SK-N-SH treated with all-trans-retinoic acid at 6 μM for 48 hours (cell line): ENCODE data around the gene PLIN1.

ENCODE experiments used
- ATAC-seq: fragments of 200-7000 bp; cut with Tn5 transposase; 3 replicates; pipeline ENCODE4 v1.9.1; 2020; ENCODE audit warnings: mild to moderate bottlenecking, moderate library complexity
- ARNTL ChIP-seq: fragments of 450-650 bp; formaldehyde crosslinking; IDR thresholded peaks from 2 replicates; pipeline ENCODE4 v1.5.0; 2020; ENCODE audit warnings: low read depth, mild to moderate bottlenecking, moderate library complexity, borderline replicate concordance
- BACH2 ChIP-seq: fragments of 250-450 bp; sonication (Bioruptor Pico); IDR thresholded peaks from 2 replicates; pipeline ENCODE4 v1.9.0; 2021; ENCODE audit warnings: mild to moderate bottlenecking, borderline replicate concordance
- CSDC2 ChIP-seq: fragments of 250-450 bp; sonication (Bioruptor Pico); IDR thresholded peaks from 2 replicates; pipeline ENCODE4 v1.5.0; 2020; ENCODE audit warnings: mild to moderate bottlenecking, moderate library complexity
- ESRRG ChIP-seq: fragments of 250-450 bp; sonication (Bioruptor Pico); IDR thresholded peaks from 2 replicates; pipeline ENCODE4 v1.6.1; 2021; ENCODE audit warnings: mild to moderate bottlenecking
- GLIS3 ChIP-seq: fragments of 250-450 bp; sonication (Bioruptor Pico); IDR thresholded peaks from 2 replicates; pipeline ENCODE4 v1.5.0; 2020; ENCODE audit warnings: mild to moderate bottlenecking, moderate library complexity
- ISL1 ChIP-seq: fragments of 250-450 bp; sonication (Bioruptor Pico); IDR thresholded peaks from 2 replicates; pipeline ENCODE4 v2.1.2; 2022; ENCODE audit warnings: mild to moderate bottlenecking, moderate library complexity
- OSR1 ChIP-seq: fragments of 250-450 bp; sonication (Bioruptor Pico); IDR thresholded peaks from 2 replicates; pipeline ENCODE4 v1.8.0; 2022; ENCODE audit warnings: moderate library complexity, mild to moderate bottlenecking, inconsistent platforms
- POU6F1 ChIP-seq: fragments of 250-450 bp; sonication (Bioruptor Pico); IDR thresholded peaks from 2 replicates; pipeline ENCODE4 v1.8.0; 2021; ENCODE audit warnings: low read depth, mild to moderate bottlenecking, moderate library complexity, borderline replicate concordance
- PPARA ChIP-seq: fragments of 250-450 bp; sonication (Bioruptor Pico); IDR thresholded peaks from 2 replicates; pipeline ENCODE4 v1.5.0; 2020; ENCODE audit warnings: mild to moderate bottlenecking, borderline replicate concordance
- RARB ChIP-seq: fragments of 250-450 bp; sonication (Bioruptor Pico); IDR thresholded peaks from 2 replicates; pipeline ENCODE4 v1.8.0; 2021; ENCODE audit warnings: mild to moderate bottlenecking, moderate library complexity
- TCF4 ChIP-seq: fragments of 250-450 bp; sonication (Bioruptor Pico); IDR thresholded peaks from 2 replicates; pipeline ENCODE4 v1.8.0; 2021; ENCODE audit warnings: mild to moderate bottlenecking, moderate library complexity, borderline replicate concordance
- TOX ChIP-seq: fragments of 250-450 bp; sonication (Bioruptor Pico); IDR thresholded peaks from 2 replicates; pipeline ENCODE4 v1.8.0; 2021; ENCODE audit warnings: mild to moderate bottlenecking, moderate library complexity, borderline replicate concordance
- ZC3H10 ChIP-seq: fragments of 250-450 bp; sonication (Bioruptor Pico); IDR thresholded peaks from 2 replicates; pipeline ENCODE4 v1.5.1; 2021; ENCODE audit warnings: mild to moderate bottlenecking, moderate library complexity
- ZFP3 ChIP-seq: fragments of 250-450 bp; sonication (Bioruptor Pico); IDR thresholded peaks from 2 replicates; pipeline ENCODE4 v1.5.0; 2020; ENCODE audit warnings: mild to moderate bottlenecking, moderate library complexity
- ZFP30 ChIP-seq: fragments of 450-650 bp; formaldehyde crosslinking; IDR thresholded peaks from 2 replicates; pipeline ENCODE4 v1.5.0; 2022; ENCODE audit warnings: mild to moderate bottlenecking, moderate library complexity
- ZNF565 ChIP-seq: fragments of 450-650 bp; formaldehyde crosslinking; conservative IDR thresholded peaks from 2 replicates; pipeline ENCODE4 v1.5.0; 2020; ENCODE audit warnings: low read depth, mild to moderate bottlenecking, moderate library complexity
- ZNF70 ChIP-seq: fragments of 450-650 bp; formaldehyde crosslinking; IDR thresholded peaks from 2 replicates; pipeline ENCODE4 v1.5.0; 2020; ENCODE audit warnings: mild to moderate bottlenecking, moderate library complexity
- ZNF8 ChIP-seq: fragments of 450-650 bp; formaldehyde crosslinking; IDR thresholded peaks from 2 replicates; pipeline ENCODE4 v1.5.0; 2020; ENCODE audit warnings: mild to moderate bottlenecking, moderate library complexity
- TF ChIP-seq, protein P1 (sequence below): fragments of 250-450 bp; sonication (Bioruptor Pico); IDR thresholded peaks from 2 replicates; pipeline ENCODE4 v1.5.1; 2020; ENCODE audit warnings: low read depth, mild to moderate bottlenecking, moderate library complexity
- TF ChIP-seq, protein P2 (sequence below): fragments of 250-450 bp; sonication (Bioruptor Pico); IDR thresholded peaks from 2 replicates; pipeline ENCODE4 v1.5.0; 2020; ENCODE audit warnings: mild to moderate bottlenecking, moderate library complexity
- TF ChIP-seq, protein P3 (sequence below): fragments of 250-450 bp; sonication (Bioruptor Pico); IDR thresholded peaks from 2 replicates; pipeline ENCODE4 v1.8.0; 2020; ENCODE audit warnings: mild to moderate bottlenecking, moderate library complexity, borderline replicate concordance

PLIN1 gene

GRCh38 chr15:89647191-89647851 is 31.8 kb downstream of the PLIN1 start:
- ATAC-seq: peak; percentile 95
- TF ChIP-seq TOX (CRISPR knock-in tag): no peak
- TF ChIP-seq ZFP30 (CRISPR knock-in tag): no peak
- no peak for TF ChIP-seq POU6F1 (CRISPR knock-in tag)
- no peak for TF ChIP-seq ZC3H10 (CRISPR knock-in tag)
- TF ChIP-seq OSR1: no peak
- TF ChIP-seq, protein P1, sequence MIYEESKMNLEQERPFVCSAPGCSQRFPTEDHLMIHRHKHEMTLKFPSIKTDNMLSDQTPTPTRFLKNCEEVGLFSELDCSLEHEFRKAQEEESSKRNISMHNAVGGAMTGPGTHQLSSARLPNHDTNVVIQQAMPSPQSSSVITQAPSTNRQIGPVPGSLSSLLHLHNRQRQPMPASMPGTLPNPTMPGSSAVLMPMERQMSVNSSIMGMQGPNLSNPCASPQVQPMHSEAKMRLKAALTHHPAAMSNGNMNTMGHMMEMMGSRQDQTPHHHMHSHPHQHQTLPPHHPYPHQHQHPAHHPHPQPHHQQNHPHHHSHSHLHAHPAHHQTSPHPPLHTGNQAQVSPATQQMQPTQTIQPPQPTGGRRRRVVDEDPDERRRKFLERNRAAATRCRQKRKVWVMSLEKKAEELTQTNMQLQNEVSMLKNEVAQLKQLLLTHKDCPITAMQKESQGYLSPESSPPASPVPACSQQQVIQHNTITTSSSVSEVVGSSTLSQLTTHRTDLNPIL: no peak
- TF ChIP-seq BACH2 (CRISPR knock-in tag): no peak
- TF ChIP-seq, protein P2, sequence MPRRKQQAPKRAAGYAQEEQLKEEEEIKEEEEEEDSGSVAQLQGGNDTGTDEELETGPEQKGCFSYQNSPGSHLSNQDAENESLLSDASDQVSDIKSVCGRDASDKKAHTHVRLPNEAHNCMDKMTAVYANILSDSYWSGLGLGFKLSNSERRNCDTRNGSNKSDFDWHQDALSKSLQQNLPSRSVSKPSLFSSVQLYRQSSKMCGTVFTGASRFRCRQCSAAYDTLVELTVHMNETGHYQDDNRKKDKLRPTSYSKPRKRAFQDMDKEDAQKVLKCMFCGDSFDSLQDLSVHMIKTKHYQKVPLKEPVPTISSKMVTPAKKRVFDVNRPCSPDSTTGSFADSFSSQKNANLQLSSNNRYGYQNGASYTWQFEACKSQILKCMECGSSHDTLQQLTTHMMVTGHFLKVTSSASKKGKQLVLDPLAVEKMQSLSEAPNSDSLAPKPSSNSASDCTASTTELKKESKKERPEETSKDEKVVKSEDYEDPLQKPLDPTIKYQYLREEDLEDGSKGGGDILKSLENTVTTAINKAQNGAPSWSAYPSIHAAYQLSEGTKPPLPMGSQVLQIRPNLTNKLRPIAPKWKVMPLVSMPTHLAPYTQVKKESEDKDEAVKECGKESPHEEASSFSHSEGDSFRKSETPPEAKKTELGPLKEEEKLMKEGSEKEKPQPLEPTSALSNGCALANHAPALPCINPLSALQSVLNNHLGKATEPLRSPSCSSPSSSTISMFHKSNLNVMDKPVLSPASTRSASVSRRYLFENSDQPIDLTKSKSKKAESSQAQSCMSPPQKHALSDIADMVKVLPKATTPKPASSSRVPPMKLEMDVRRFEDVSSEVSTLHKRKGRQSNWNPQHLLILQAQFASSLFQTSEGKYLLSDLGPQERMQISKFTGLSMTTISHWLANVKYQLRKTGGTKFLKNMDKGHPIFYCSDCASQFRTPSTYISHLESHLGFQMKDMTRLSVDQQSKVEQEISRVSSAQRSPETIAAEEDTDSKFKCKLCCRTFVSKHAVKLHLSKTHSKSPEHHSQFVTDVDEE (CRISPR knock-in tag): no peak
- no peak for TF ChIP-seq ZNF70
- TF ChIP-seq PPARA: no peak
- TF ChIP-seq ARNTL (CRISPR knock-in tag): no peak

DNA sequence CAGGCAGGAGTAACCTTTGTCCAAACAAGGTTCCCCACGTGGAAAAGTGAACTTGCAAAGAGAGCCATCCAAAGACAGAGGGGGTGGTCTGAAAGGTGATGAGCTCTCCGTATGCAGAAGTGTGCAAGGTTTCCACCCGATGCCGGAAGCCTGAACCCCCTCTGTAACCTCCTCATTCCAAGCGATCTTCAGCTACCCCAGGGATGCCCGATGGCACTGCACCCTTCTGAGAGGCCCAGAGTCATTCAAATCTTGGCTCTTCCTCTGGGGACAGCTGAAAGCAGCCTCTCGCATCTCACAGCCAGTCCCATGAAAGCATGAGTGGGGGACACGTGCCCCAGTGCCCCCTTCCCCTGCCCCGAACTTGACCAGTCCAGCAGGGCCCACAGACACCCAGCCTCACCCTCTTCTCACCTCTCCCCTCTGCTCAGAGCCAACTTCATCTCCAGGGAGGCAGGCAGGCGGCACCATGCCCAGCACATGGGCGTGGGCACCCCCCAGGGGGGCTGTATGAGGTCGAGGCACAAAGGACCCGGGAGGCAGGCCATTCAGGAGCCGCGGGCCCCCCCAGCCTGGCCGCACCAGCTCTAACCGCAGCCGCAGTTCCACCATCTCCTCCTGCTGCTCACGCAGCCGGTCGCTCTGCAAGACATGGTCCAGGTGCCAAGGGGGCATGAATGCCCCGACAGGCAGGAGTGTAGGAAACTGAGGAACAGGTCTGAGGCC is 32.6 kb downstream of the PLIN1 start:
- peak; percentile 16; the same call in 2 of the 3 replicates for ATAC-seq
- TF ChIP-seq ZNF565 (CRISPR knock-in tag) (no peak), PPARA (no peak), RARB (CRISPR knock-in tag) (no peak), ZNF8 (CRISPR knock-in tag) (no peak), CSDC2 (CRISPR knock-in tag) (no peak), ISL1 (CRISPR knock-in tag) (no peak)
- TF ChIP-seq, protein P3, sequence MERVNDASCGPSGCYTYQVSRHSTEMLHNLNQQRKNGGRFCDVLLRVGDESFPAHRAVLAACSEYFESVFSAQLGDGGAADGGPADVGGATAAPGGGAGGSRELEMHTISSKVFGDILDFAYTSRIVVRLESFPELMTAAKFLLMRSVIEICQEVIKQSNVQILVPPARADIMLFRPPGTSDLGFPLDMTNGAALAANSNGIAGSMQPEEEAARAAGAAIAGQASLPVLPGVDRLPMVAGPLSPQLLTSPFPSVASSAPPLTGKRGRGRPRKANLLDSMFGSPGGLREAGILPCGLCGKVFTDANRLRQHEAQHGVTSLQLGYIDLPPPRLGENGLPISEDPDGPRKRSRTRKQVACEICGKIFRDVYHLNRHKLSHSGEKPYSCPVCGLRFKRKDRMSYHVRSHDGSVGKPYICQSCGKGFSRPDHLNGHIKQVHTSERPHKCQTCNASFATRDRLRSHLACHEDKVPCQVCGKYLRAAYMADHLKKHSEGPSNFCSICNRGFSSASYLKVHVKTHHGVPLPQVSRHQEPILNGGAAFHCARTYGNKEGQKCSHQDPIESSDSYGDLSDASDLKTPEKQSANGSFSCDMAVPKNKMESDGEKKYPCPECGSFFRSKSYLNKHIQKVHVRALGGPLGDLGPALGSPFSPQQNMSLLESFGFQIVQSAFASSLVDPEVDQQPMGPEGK (CRISPR knock-in tag): no peak

DNA sequence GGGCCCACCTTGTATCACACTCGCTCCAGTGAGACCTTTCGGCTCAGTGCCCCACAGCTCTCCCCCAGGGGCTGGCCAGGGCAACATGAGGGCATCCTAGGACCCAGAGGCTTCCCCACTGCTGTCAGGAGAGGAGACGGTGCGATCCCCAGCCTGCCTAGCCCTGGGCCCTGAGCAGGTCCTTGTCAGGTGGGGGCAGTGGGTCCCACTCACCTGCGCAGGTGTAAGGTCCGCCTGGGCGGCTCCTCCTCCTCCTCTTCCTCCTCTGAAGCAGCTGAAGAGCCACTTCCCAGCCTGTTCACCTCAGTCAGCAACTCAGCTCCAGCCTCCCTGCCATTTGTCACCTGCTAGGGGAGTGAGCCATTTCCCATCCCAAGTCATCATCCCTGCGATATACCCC is 33.5 kb downstream of the PLIN1 start:
- ATAC-seq: no peak
- TF ChIP-seq ZNF8 (CRISPR knock-in tag) (no peak), OSR1 (no peak), ZNF70 (no peak), PPARA (no peak), TCF4 (CRISPR knock-in tag) (no peak), BACH2 (CRISPR knock-in tag) (no peak), ARNTL (CRISPR knock-in tag) (no peak), ZFP30 (CRISPR knock-in tag) (no peak), ZFP3 (CRISPR knock-in tag) (no peak), POU6F1 (CRISPR knock-in tag) (no peak), GLIS3 (CRISPR knock-in tag) (no peak), ZC3H10 (CRISPR knock-in tag) (no peak), ESRRG (CRISPR knock-in tag) (no peak), ISL1 (CRISPR knock-in tag) (no peak), RARB (CRISPR knock-in tag) (no peak)
- TF ChIP-seq, protein P3 (CRISPR knock-in tag): no peak
- TF ChIP-seq, protein P1: no peak
